WTC11 (cell line): ENCODE data around the gene CYP4F12.

Source experiments
- CBFB ChIP-seq: sonication (generic); formaldehyde crosslinking; IDR thresholded peaks from 2 replicates; pipeline ENCODE4 v1.8.1; 2022; ENCODE audit warnings: mild to moderate bottlenecking, low read depth, missing genetic modification reagents
- CTCF ChIP-seq: fragments of 200-600 bp; IDR thresholded peaks from 2 replicates; pipeline ENCODE4 v1.8.0; 2022; ENCODE audit warnings: antibody characterized with exemption
- ETV6 ChIP-seq: sonication (generic); formaldehyde crosslinking; IDR thresholded peaks from 2 replicates; pipeline ENCODE4 v1.8.1; 2022; ENCODE audit warnings: mild to moderate bottlenecking, missing genetic modification reagents
- FOXK1 ChIP-seq: sonication (generic); formaldehyde crosslinking; IDR thresholded peaks from 2 replicates; pipeline ENCODE4 v1.8.0; 2022; ENCODE audit warnings: mild to moderate bottlenecking, moderate library complexity, missing genetic modification reagents
- FOXP4 ChIP-seq: sonication (generic); formaldehyde crosslinking; IDR thresholded peaks from 2 replicates; pipeline ENCODE4 v1.8.0; 2022; ENCODE audit warnings: mild to moderate bottlenecking, missing genetic modification reagents
- MAX ChIP-seq: sonication (generic); formaldehyde crosslinking; IDR thresholded peaks from 2 replicates; pipeline ENCODE4 v1.8.0; 2022; ENCODE audit warnings: mild to moderate bottlenecking, missing genetic modification reagents
- MLX ChIP-seq: sonication (generic); formaldehyde crosslinking; IDR thresholded peaks from 2 replicates; pipeline ENCODE4 v1.8.1; 2023; ENCODE audit warnings: mild to moderate bottlenecking, missing genetic modification reagents, moderate library complexity
- NR3C1 ChIP-seq: sonication (generic); formaldehyde crosslinking; conservative IDR thresholded peaks from 2 replicates; pipeline ENCODE4 v1.8.1; 2023; ENCODE audit warnings: low read depth, mild to moderate bottlenecking, missing genetic modification reagents
- RORB ChIP-seq: fragments of 250-450 bp; sonication (Bioruptor Pico); IDR thresholded peaks from 2 replicates; pipeline ENCODE4 v1.9.0; 2021; ENCODE audit warnings: mild to moderate bottlenecking
- ZNF121 ChIP-seq: sonication (generic); formaldehyde crosslinking; IDR thresholded peaks from 2 replicates; pipeline ENCODE4 v1.8.0; 2023; ENCODE audit warnings: missing genetic modification reagents
- ZNF423 ChIP-seq: fragments of 250-450 bp; sonication (Bioruptor Pico); IDR thresholded peaks from 2 replicates; pipeline ENCODE4 v2.1.2; 2022; ENCODE audit warnings: mild to moderate bottlenecking, moderate library complexity
- ZSCAN18 ChIP-seq: fragments of 250-450 bp; sonication (Bioruptor Pico); IDR thresholded peaks from 2 replicates; pipeline ENCODE4 v2.1.2; 2022; ENCODE audit warnings: mild to moderate bottlenecking, moderate library complexity

- no peak for TF ChIP-seq NR3C1
- TF ChIP-seq CTCF, result no peak
- no peak for TF ChIP-seq MAX (CRISPR knock-in tag)
- TF ChIP-seq ETV6 (CRISPR knock-in tag), result no peak
- TF ChIP-seq ZNF423 (CRISPR knock-in tag), result no peak
- no peak for TF ChIP-seq CBFB
- TF ChIP-seq FOXP4 (CRISPR knock-in tag), result no peak
- TF ChIP-seq ZNF121, result no peak
- TF ChIP-seq ZSCAN18 (CRISPR knock-in tag), result no peak
- no peak for TF ChIP-seq RORB (CRISPR knock-in tag)
- no peak for TF ChIP-seq FOXK1 (CRISPR knock-in tag)
- TF ChIP-seq MLX (CRISPR knock-in tag), result no peak
These were observed 6.7 kb upstream of the CYP4F12 start for GRCh38 chr19:15666186-15666585.
